Left ventricle myocardium inferior (tissue), 1 donor: ENCODE measurements around the gene TSPAN4. TPM values are rescaled to one million over a fixed set of nuclear protein-coding genes. Genes with fewer than 3 reads are reported as not detected.

Experiments
- DNase-seq: peaks from one replicate; pipeline ENCODE4 v3.0.0-alpha.2; 2020
- H3K27ac ChIP-seq: fragments of 200-600 bp; replicated peaks from 2 replicates; pipeline ENCODE4 v1.8.0; 2021
- H3K27me3 ChIP-seq: fragments of 200-600 bp; 2 replicates; pipeline ENCODE4 v1.8.0; 2021; ENCODE audit warnings: low read depth
- H3K36me3 ChIP-seq: fragments of 200-600 bp; 2 replicates; pipeline ENCODE4 v1.8.0; 2021
- H3K4me1 ChIP-seq: fragments of 200-600 bp; 2 replicates; pipeline ENCODE4 v1.8.0; 2021
- H3K4me3 ChIP-seq: fragments of 200-600 bp; 2 replicates; pipeline ENCODE4 v1.8.0; 2021; ENCODE audit warnings: mild to moderate bottlenecking, moderate library complexity
- H3K9me3 ChIP-seq: fragments of 200-600 bp; replicated peaks from 2 replicates; pipeline ENCODE4 v1.8.0; 2021
- CTCF ChIP-seq: fragments of 200-600 bp; IDR thresholded peaks from 2 replicates; pipeline ENCODE4 v1.8.0; 2021; ENCODE audit warnings: antibody characterized with exemption, mild to moderate bottlenecking, borderline replicate concordance
- intact Hi-C: fragments of 100-400 bp; cut with micrococcal nuclease; formaldehyde crosslinking; loops from one replicate; pipeline ENCODE4 v1.11.0; 2022
- total RNA-seq: library from RNA; stranded (reverse); fragmentation: NEBNext Ultra II Directional; extraction: Animal tissue kit (Norgen Biotek cat#: 25700); gene quantifications from one replicate; pipeline ENCODE4 v1.2.1, GENCODE V29; 2021
- donor health status: DM: no; HTN: yes; CAD: no; lungs with severe emphysema.

Gene TSPAN4
- total RNA-seq, 1 donor from 2014 or later = 33.0 TPM

- Histone ChIP-seq H3K4me3 (no peak overlapping the region), H3K27ac (peak overlapping the region; percentile 97), H3K27me3 (no peaks in the 10 kb centered on the region), H3K36me3 (no peaks in the 10 kb centered on the region), H3K4me1 (peaks cover 92% of the 10 kb centered on the region), H3K9me3 (no peaks in the 10 kb centered on the region)
- TF ChIP-seq CTCF = no peak
- intact Hi-C loops = no loop called here
- no peak for DNase-seq
Measured at GRCh38 chr11:846496-847098, 3.9 kb downstream of the TSPAN4 start.

GRCh38 chr11:847876-848275, 5.2 kb downstream of the TSPAN4 start:
- intact Hi-C loops = no loop called here
- peaks cover 93% of the 10 kb centered on the region for H3K4me1 ChIP-seq

GRCh38 chr11:848380-848931, 5.8 kb downstream of the TSPAN4 start:
- intact Hi-C loops = no loop called here
- no peak for DNase-seq
- H3K36me3 ChIP-seq = no peaks in the 10 kb centered on the region
- no peaks in the 10 kb centered on the region for H3K27me3 ChIP-seq
- no peak overlapping the region for H3K27ac ChIP-seq
- H3K4me1 ChIP-seq = peaks cover 93% of the 10 kb centered on the region
- no peaks in the 10 kb centered on the region for H3K9me3 ChIP-seq
- peak overlapping the region; percentile 66 for H3K4me3 ChIP-seq
- TF ChIP-seq CTCF = peak; percentile 92

More at GRCh38 chr11:847876-848275, 5.2 kb downstream of the TSPAN4 start:
- no peaks in the 10 kb centered on the region for H3K9me3 ChIP-seq
- no peak overlapping the region for H3K27ac ChIP-seq
- no peak overlapping the region for H3K4me3 ChIP-seq
- H3K36me3 ChIP-seq = no peaks in the 10 kb centered on the region
- no peak for DNase-seq
- TF ChIP-seq CTCF = no peak
- H3K27me3 ChIP-seq = no peaks in the 10 kb centered on the region

GRCh38 chr11:849104-849824, 6.6 kb downstream of the TSPAN4 start:
- Histone ChIP-seq H3K27ac (no peak overlapping the region), H3K36me3 (no peaks in the 10 kb centered on the region), H3K4me3 (peak overlapping the region; percentile 66), H3K4me1 (peaks cover 93% of the 10 kb centered on the region), H3K9me3 (no peaks in the 10 kb centered on the region), H3K27me3 (no peaks in the 10 kb centered on the region)
- DNase-seq = no peak
- intact Hi-C loops = no loop called here
- no peak for TF ChIP-seq CTCF

GRCh38 chr11:849951-850774, 7.5 kb downstream of the TSPAN4 start:
- Histone ChIP-seq H3K27ac (no peak overlapping the region), H3K4me1 (peaks cover 92% of the 10 kb centered on the region), H3K9me3 (no peaks in the 10 kb centered on the region), H3K36me3 (no peaks in the 10 kb centered on the region), H3K4me3 (peak overlapping the region; percentile 66), H3K27me3 (no peaks in the 10 kb centered on the region)
- intact Hi-C loops = no loop called here
- DNase-seq = no peak
- no peak for TF ChIP-seq CTCF
